Lung (tissue), 12 donors: ENCODE results near the gene TBC1D22A. TPM values are rescaled to one million over a fixed set of nuclear protein-coding genes. Genes with fewer than 3 reads are reported as not detected.

Experiments
- ATAC-seq: fragments of 200-7000 bp; cut with Tn5 transposase; one replicate; pipeline ENCODE4 v1.9.1; 2020; ENCODE audit warnings: moderate number of reproducible peaks; ENCODE audit not compliant: insufficient read depth, low FRiP score
- DNase-seq, 3 donors: peaks; one replicate each; pipeline ENCODE4 v3.0.0-alpha.2; 2013 to 2017
- H3K27ac ChIP-seq, 2 donors: one replicate each; pipeline ENCODE4 v1.5.1; 2013; ENCODE audit warnings: mild to moderate bottlenecking in 2 of 2, moderate library complexity in 2 of 2, control low read depth in 1 of 2, inconsistent platforms in 1 of 2, low read depth in 1 of 2, low read length in 1 of 2
- H3K27me3 ChIP-seq, 3 donors: one replicate each; pipeline ENCODE4 v1.5.1; 2013; ENCODE audit warnings: low read length in 2 of 3; ENCODE audit not compliant: control insufficient read depth in 3 of 3, insufficient read depth in 3 of 3
- H3K36me3 ChIP-seq, 4 donors: one replicate each; pipeline ENCODE4 v1.5.1; 2013; ENCODE audit warnings: low read length in 4 of 4, mild to moderate bottlenecking in 1 of 4, moderate library complexity in 1 of 4; ENCODE audit not compliant: control insufficient read depth in 4 of 4, insufficient read depth in 4 of 4
- H3K4me1 ChIP-seq, 5 donors: one replicate each; pipeline ENCODE4 v1.5.1; 2013; ENCODE audit warnings: low read length in 5 of 5, mild to moderate bottlenecking in 2 of 5, moderate library complexity in 1 of 5; ENCODE audit not compliant: control insufficient read depth in 5 of 5, insufficient read depth in 5 of 5
- H3K4me3 ChIP-seq: one replicate; pipeline ENCODE4 v1.5.1; 2013; ENCODE audit warnings: mild to moderate bottlenecking, control low read depth, moderate library complexity
- H3K9ac ChIP-seq, 2 donors: one replicate each; pipeline ENCODE4 v1.5.1; 2013; ENCODE audit warnings: low read length in 2 of 2, control low read depth in 1 of 2; ENCODE audit not compliant: insufficient read depth in 1 of 2
- H3K9me3 ChIP-seq, 4 donors: one replicate each; pipeline ENCODE4 v1.5.1; 2013; ENCODE audit warnings: low read length in 3 of 4, mild to moderate bottlenecking in 1 of 4, moderate library complexity in 1 of 4; ENCODE audit not compliant: control insufficient read depth in 4 of 4, insufficient read depth in 3 of 4
- CTCF ChIP-seq: IDR thresholded peaks from 2 replicates; pipeline ENCODE4 v1.5.1; 2012; ENCODE audit warnings: mild to moderate bottlenecking; ENCODE audit errors: control extremely low read depth, extremely low read depth
- WGBS, 2 donors: extraction: QIAGEN DNeasy Blood & Tissue Kit; methylation state at CpG; one replicate each; pipeline ENCODE4 v1.1.7; 2013; 5-methylcytosine and 5-hydroxymethylcytosine counted together
- polyA plus RNA-seq, 2 donors: library from polyadenylated mRNA; stranded (reverse); fragments of 200-250 nt; gene quantifications; one replicate each; pipeline ENCODE4 v1.2.1, GENCODE V29; 2013
- total RNA-seq, 2 donors: library from RNA; depleted of rRNA in 1 of 2; stranded (reverse); fragments of >200 nt in 1 of 2; gene quantifications; one replicate each; pipeline ENCODE4 v1.2.1, GENCODE V29; 2014 to 2021
- donor health status: control.
- donor health status: control.
- donor health status: Bipolar disorder and iron deficiency.
- donor health status: healthy.
- donor health status: DM: yes; HTN: yes; CAD: no.

The TBC1D22A gene
- total and polyA plus RNA-seq, 4 donors: 20.2 to 38.4 (median 21.0) TPM

- TF ChIP-seq CTCF: no peak
- DNase-seq (peak in 1 of 3 donors; percentile 44), ATAC-seq (no peak)
- Histone ChIP-seq H3K4me3 (no peak overlapping the region), H3K4me1 (peaks cover 0 to 9% (median 0%) of the 10 kb centered on the region in 5 donors), H3K9me3 (no peaks in the 10 kb centered on the region), H3K27ac (peak overlapping the region in 1 of 2 donors; percentile 60), H3K27me3 (no peaks in the 10 kb centered on the region), H3K9ac (no peak overlapping the region), H3K36me3 (peaks cover 0 to 7% (median 6%) of the 10 kb centered on the region in 4 donors)
- 85 to 86% methylated on average over 20 of the region's 20 CpGs for WGBS, 2 donors
Observed at GRCh38 chr22:47012589-47013370, 250.3 kb downstream of the TBC1D22A start.

DNA sequence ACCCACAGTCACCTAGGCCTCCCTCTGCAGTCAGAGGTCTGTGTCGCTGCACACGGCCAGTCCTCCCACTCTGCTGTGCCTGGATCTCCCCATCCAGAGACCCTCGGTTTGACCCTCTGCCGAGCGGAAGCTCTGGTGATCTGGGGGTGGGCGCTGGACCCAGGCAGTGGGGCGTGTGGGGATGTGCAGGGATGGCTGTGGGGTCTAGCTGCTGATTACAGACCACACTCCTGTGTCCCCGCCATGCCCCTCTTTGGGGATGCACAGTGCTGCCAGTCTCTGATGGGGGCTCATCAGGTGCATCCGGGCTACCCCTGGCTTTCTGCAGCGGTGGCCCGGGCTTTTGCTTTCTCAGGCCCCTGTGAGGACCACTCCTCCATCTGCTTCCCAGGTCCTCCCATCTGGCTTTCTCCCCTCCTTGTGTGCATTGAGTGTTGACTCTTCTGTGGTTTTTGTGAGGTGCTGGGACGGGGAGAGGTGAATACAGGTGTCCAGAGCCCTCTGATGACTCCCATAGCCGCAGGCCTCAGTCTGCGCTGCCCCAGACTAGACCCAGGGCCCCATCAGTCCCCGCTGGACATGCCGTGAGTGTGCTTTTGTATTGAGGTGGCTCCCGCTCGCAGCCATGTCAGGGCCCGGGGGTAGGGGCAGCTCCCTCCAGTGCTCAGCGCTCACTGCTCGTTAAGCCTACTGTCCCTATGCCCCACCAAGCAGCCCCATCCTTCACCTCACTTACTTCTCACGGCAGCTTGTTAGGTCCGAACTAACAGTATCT, 251.6 kb downstream of the TBC1D22A start:
- Histone ChIP-seq H3K27me3 (no peaks in the 10 kb centered on the region), H3K9ac (no peak overlapping the region), H3K4me1 (peaks cover 0 to 12% (median 9%) of the 10 kb centered on the region in 5 donors), H3K4me3 (no peak overlapping the region), H3K27ac (peak overlapping the region in 1 of 2 donors; percentile 21), H3K36me3 (peaks cover 0 to 8% (median 6%) of the 10 kb centered on the region in 4 donors), H3K9me3 (no peaks in the 10 kb centered on the region)
- WGBS, 2 donors: 94 to 95% methylated on average over 23 of the region's 23 CpGs
- no peak for TF ChIP-seq CTCF
- no peak for DNase-seq
- no peak for ATAC-seq

DNA sequence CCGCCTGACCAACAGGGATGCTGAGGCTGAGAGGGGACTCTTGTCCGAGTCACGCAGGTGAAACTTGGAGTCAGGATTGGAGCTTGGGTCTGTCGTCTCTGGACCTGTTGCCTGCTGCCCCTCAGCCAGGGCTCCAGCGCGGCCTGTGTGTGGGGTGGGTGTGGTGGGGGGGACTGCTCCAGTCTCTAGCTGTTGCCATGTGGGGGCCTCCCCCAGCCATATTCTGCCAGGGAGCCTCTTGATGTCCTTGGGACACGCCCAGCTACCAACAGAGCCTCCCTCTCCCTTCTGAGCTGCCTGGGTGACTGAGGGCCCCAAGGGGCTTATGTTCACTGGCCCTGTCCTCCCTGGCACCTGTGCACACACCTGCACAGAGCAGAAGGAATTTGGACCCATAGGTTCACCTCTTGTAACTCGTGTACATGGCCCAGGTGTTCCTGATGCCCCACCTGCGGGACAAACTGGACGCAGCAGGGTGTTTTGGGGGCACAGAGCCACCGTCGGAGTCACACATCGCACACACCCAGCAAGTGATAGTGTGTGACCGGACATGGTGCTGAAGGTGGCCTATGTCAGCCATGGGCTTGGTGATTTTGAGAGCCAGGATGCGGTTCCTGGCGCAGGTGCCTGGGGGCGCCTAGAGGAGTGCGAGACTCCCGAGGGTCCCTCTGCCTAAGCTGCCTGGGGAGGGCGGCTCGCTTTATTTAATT, 252.3 kb downstream of the TBC1D22A start:
- no peaks in the 10 kb centered on the region for H3K27me3 ChIP-seq
- no peak for ATAC-seq
- peaks cover 0 to 13% (median 9%) of the 10 kb centered on the region in 5 donors for H3K4me1 ChIP-seq
- TF ChIP-seq CTCF: no peak
- WGBS, 2 donors: 97 to 99% methylated on average over 21 of the region's 21 CpGs
- H3K27ac ChIP-seq: no peak overlapping the region
- H3K9ac ChIP-seq: no peak overlapping the region
- H3K36me3 ChIP-seq: peaks cover 0 to 5% (median 0%) of the 10 kb centered on the region in 4 donors
- DNase-seq: no peak
- H3K4me3 ChIP-seq: no peak overlapping the region
- H3K9me3 ChIP-seq: no peaks in the 10 kb centered on the region
